PC-9 (cell line): ENCODE data around the gene DDAH1.

Source experiments
- EZH2 ChIP-seq: fragments of 200-600 bp; sonication (generic); IDR thresholded peaks from 2 replicates; pipeline ENCODE4 v1.8.0; 2017; ENCODE audit warnings: antibody characterized with exemption, low read depth
- TF ChIP-seq, protein P1 (sequence below): fragments of 200-600 bp; sonication (generic); conservative IDR thresholded peaks from 2 replicates; pipeline ENCODE4 v1.6.1; 2017; ENCODE audit warnings: mixed run types, antibody characterized with exemption, mild to moderate bottlenecking, moderate library complexity

- no peak for TF ChIP-seq EZH2
- TF ChIP-seq, protein P1, sequence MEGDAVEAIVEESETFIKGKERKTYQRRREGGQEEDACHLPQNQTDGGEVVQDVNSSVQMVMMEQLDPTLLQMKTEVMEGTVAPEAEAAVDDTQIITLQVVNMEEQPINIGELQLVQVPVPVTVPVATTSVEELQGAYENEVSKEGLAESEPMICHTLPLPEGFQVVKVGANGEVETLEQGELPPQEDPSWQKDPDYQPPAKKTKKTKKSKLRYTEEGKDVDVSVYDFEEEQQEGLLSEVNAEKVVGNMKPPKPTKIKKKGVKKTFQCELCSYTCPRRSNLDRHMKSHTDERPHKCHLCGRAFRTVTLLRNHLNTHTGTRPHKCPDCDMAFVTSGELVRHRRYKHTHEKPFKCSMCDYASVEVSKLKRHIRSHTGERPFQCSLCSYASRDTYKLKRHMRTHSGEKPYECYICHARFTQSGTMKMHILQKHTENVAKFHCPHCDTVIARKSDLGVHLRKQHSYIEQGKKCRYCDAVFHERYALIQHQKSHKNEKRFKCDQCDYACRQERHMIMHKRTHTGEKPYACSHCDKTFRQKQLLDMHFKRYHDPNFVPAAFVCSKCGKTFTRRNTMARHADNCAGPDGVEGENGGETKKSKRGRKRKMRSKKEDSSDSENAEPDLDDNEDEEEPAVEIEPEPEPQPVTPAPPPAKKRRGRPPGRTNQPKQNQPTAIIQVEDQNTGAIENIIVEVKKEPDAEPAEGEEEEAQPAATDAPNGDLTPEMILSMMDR: no peak
These were observed 86.4 kb downstream of the DDAH1 start for GRCh38 chr1:85378534-85378933.
